ENCODE measurements around the gene EIF4H. TPM values are rescaled to one million over a fixed set of nuclear protein-coding genes. Genes with fewer than 3 reads are reported as not detected.

EIF4H gene
- total RNA-seq, 2 experiments from 2014 or later: 461 to 464 TPM

- ATAC-seq (peak; percentile 55), DNase-seq (peak; percentile 56)
- H3K27ac Mint-ChIP-seq: peak overlapping the region; percentile 73
- no peaks in the 10 kb centered on the region for H3K9me3 Mint-ChIP-seq
- intact Hi-C loops (cut with micrococcal nuclease): no loop called here
- peaks cover 16% of the 10 kb centered on the region for H3K4me1 Mint-ChIP-seq (ENCODE audit: low read depth)
- ChIA-PET CTCF (interaction anchor here (0.6 to 3.4 kb wide), 6 partner anchors 11 to 183 kb away, joined by 3 to 19 read pairs (median 5); no protein-coding TSS in a partner anchor), POLR2A (interaction anchor here (1.0 to 1.9 kb wide), 4 partner anchors 10 to 107 kb away, joined by 3 to 7 read pairs (median 4); partner anchors contain the start of gene EIF4H)
- H3K36me3 Mint-ChIP-seq (ENCODE audit: low read depth): peaks cover 7% of the 10 kb centered on the region
- H3K27me3 Mint-ChIP-seq: no peaks in the 10 kb centered on the region
- peak overlapping the region; percentile 8 for H3K4me3 Mint-ChIP-seq
- TF ChIP-seq, protein P1, sequence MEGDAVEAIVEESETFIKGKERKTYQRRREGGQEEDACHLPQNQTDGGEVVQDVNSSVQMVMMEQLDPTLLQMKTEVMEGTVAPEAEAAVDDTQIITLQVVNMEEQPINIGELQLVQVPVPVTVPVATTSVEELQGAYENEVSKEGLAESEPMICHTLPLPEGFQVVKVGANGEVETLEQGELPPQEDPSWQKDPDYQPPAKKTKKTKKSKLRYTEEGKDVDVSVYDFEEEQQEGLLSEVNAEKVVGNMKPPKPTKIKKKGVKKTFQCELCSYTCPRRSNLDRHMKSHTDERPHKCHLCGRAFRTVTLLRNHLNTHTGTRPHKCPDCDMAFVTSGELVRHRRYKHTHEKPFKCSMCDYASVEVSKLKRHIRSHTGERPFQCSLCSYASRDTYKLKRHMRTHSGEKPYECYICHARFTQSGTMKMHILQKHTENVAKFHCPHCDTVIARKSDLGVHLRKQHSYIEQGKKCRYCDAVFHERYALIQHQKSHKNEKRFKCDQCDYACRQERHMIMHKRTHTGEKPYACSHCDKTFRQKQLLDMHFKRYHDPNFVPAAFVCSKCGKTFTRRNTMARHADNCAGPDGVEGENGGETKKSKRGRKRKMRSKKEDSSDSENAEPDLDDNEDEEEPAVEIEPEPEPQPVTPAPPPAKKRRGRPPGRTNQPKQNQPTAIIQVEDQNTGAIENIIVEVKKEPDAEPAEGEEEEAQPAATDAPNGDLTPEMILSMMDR (IDR thresholded peaks at IDR 0.05): no peak
Measured at GRCh38 chr7:74217455-74218342, 43.5 kb downstream of the EIF4H start.

DNA sequence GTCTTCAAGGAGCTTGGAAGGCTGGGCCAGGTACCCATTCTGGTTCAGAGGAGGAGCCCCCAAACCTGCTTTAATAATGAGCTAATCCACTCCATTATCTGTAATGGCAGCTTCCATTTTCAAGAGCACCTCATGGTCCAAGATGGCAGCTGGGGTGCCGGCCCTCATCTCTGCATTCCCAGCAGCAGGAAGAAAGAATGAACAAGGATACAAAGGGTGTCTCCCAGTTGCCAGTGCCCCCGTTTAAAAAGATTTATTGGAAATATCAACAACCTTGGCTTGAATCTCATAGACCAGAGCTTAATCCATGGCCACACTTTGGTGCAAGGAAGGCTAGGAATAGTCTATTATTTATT, 44.2 kb downstream of the EIF4H start:
- intact Hi-C loops (cut with micrococcal nuclease): no loop called here
- Mint-ChIP-seq H3K4me3 (peak overlapping the region; percentile 8), H3K27ac (peak overlapping the region; percentile 73), H3K4me1 (ENCODE audit: low read depth) (peaks cover 16% of the 10 kb centered on the region), H3K9me3 (no peaks in the 10 kb centered on the region), H3K36me3 (ENCODE audit: low read depth) (peaks cover 7% of the 10 kb centered on the region), H3K27me3 (no peaks in the 10 kb centered on the region)
- DNase-seq (no peak), ATAC-seq (no peak)
- ChIA-PET POLR2A (interaction anchor here (1.0 to 1.9 kb wide), 3 partner anchors 9 to 44 kb away, joined by 4 to 7 read pairs (median 4); partner anchors contain the start of gene EIF4H), CTCF (interaction anchor here (0.7 to 3.4 kb wide), 3 partner anchors 11 to 183 kb away, joined by 5 to 19 read pairs (median 13); no protein-coding TSS in a partner anchor)
- TF ChIP-seq, protein P1 (IDR thresholded peaks at IDR 0.05): no peak

GRCh38 chr7:74219416-74219815, 45.3 kb downstream of the EIF4H start:
- no peak overlapping the region for H3K4me3 Mint-ChIP-seq
- ATAC-seq (no peak), DNase-seq (no peak)
- peaks cover 16% of the 10 kb centered on the region for H3K4me1 Mint-ChIP-seq (ENCODE audit: low read depth)
- TF ChIP-seq, protein P1 (IDR thresholded peaks at IDR 0.05): no peak
- no peak overlapping the region for H3K27ac Mint-ChIP-seq
- intact Hi-C loops (cut with micrococcal nuclease): no loop called here
- ChIA-PET CTCF (interaction anchor here (0.9 to 3.4 kb wide), 2 partner anchors 10 to 12 kb away, joined by 3 to 19 read pairs; partner anchors contain the start of gene LAT2), POLR2A (interaction anchor here (1.7 to 2.1 kb wide), 2 partner anchors 10 kb away, joined by 3 to 5 read pairs; partner anchors contain the start of gene LAT2)
- H3K27me3 Mint-ChIP-seq: no peaks in the 10 kb centered on the region
- no peaks in the 10 kb centered on the region for H3K9me3 Mint-ChIP-seq
- peaks cover 7% of the 10 kb centered on the region for H3K36me3 Mint-ChIP-seq (ENCODE audit: low read depth)

DNA sequence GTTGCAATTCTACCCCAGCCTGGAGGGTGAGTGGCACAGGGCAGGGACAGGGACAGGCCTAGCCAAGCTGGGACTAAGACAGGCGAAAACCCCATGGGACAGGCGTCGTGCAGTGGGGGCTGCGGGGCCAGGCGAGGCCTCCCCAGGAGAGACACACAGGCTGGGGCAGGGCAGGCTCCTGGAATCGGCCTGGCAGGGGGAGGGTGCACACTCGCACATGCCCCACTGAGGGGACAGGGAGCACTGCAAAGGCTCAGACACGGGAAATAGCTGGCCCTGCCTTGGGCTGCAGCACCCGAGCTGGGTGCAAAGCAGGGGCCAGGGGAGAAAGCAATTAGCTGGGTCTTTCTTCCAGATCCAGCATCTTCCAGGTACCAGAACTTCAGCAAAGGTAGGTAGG, 46.1 kb downstream of the EIF4H start:
- Mint-ChIP-seq H3K4me1 (ENCODE audit: low read depth) (peaks cover 16% of the 10 kb centered on the region), H3K27me3 (no peaks in the 10 kb centered on the region), H3K9me3 (no peaks in the 10 kb centered on the region), H3K4me3 (no peak overlapping the region), H3K36me3 (ENCODE audit: low read depth) (peaks cover 7% of the 10 kb centered on the region), H3K27ac (no peak overlapping the region)
- ChIA-PET CTCF (interaction anchor here (0.9 to 3.4 kb wide), 2 partner anchors 11 to 13 kb away, joined by 3 to 19 read pairs; partner anchors contain the start of gene LAT2), POLR2A (interaction anchor here (1.7 to 2.1 kb wide), 2 partner anchors 9 to 11 kb away, joined by 3 to 5 read pairs; partner anchors contain the start of gene LAT2)
- DNase-seq: no peak
- intact Hi-C loops (cut with micrococcal nuclease): no loop called here
- TF ChIP-seq, protein P1 (IDR thresholded peaks at IDR 0.05): no peak
- ATAC-seq: no peak

Data from activated CD8-positive, alpha-beta T cell treated with anti-CD3 and anti-CD28 coated beads for 36 hours (primary cell).